DLD1 (cell line): ENCODE measurements around the gene TRAF2.
"Not testable (repeated sequence)": the region's sequence is repeated elsewhere in the genome, so short reads cannot be mapped to it uniquely, and the experiment has no call there.

Experiments used
- in situ Hi-C: cut with HindIII; loops from 2 replicates; pipeline ENCODE4 v1.10.0; 2017; ENCODE audit warnings: low sequenced_read_pairs

TRAF2 gene, protein sequence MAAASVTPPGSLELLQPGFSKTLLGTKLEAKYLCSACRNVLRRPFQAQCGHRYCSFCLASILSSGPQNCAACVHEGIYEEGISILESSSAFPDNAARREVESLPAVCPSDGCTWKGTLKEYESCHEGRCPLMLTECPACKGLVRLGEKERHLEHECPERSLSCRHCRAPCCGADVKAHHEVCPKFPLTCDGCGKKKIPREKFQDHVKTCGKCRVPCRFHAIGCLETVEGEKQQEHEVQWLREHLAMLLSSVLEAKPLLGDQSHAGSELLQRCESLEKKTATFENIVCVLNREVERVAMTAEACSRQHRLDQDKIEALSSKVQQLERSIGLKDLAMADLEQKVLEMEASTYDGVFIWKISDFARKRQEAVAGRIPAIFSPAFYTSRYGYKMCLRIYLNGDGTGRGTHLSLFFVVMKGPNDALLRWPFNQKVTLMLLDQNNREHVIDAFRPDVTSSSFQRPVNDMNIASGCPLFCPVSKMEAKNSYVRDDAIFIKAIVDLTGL

DNA sequence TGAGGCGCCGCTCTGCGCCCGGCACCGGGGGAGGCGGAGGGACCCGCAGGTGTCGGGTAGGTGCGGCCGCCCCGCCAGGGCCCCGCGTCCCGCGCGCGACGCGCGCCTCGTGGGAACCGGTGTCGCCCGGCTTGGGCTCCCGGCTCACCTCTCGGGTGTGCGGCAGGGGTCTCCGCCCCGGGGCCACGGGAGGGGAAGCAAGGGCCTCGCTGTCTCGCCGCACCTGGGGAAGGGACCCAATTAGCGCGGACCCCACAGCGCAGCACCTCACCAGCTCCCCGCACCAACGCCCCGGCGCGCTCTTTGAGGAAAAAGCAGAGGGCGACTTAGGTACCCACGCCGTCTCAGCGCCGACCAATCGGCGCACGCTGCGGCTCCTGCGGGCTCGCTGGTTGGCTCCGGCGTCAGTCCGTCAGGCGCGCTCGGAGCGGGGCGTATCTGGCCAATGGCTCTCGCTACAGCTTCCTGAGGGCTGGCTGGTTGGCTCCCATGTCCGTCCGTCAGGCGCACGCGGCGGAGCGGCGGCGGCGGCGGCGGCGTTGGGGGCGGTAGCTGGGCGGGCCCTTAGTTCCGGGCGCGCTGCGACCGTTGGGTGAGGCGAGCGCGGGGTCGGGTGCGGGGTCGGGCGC, at the start of gene TRAF2:
Gene TRAF2, plus strand, starts transcription at position 567 of the 629 bp plus-strand sequence. CDS start 12,225 bp downstream, outside the sequence.
- in situ Hi-C loops: loop anchor here (10.0 kb wide), 1 partner anchor 49 kb away; no protein-coding TSS in a partner anchor

DNA sequence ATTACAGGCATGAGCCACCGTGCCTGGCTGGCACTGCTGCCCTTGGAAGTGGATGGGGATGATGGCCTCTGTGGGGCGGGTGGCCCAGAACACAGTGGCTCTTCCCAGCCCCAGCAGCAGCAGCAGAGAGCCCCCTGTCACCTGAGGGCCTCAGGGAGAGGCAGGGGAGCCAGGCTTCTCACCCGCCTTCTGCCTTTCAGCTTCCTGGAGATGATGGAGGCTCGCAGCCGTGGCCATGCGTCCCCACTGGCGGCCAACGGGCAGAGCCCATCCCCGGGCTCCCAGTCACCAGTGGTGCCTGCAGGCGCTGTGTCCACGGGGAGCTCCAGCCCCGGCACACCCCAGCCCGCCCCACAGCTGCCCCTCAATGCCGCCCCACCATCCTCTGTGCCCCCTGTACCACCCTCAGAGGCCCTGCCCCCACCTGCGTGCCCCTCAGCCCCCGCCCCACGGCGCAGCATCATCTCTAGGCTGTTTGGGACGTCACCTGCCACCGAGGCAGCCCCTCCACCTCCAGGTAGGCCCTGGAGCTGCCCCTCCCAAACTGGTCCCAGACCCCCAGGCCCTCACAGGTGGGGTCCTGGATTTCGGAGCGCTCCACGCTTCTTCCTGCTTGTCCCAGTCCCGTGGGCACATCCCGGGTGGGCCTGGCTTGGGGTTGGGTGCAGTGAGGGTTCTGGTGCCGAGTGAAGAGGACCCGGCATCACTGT, 49.0 kb upstream of the TRAF2 start:
- in situ Hi-C loops: no loop called here

DNA sequence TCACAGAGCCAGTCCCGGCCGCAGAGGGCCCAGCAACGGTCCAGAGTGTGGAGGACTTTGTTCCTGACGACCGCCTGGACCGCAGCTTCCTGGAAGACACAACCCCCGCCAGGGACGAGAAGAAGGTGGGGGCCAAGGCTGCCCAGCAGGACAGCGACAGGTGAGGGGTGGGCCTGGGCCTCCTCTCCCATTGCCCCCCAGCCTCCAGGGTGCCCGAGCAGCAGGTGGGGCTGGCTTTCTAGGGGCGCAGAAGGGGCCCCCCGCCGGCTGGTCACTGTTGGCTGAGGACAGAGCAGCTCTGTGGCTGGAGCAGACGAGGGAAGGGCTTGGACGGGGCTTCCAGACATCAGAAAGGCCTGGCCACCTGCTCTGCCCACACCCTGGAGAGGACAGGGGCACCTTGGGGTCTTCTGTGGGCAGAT, 48.4 kb upstream of the TRAF2 start:
- in situ Hi-C loops: not testable (repeated sequence)

DNA sequence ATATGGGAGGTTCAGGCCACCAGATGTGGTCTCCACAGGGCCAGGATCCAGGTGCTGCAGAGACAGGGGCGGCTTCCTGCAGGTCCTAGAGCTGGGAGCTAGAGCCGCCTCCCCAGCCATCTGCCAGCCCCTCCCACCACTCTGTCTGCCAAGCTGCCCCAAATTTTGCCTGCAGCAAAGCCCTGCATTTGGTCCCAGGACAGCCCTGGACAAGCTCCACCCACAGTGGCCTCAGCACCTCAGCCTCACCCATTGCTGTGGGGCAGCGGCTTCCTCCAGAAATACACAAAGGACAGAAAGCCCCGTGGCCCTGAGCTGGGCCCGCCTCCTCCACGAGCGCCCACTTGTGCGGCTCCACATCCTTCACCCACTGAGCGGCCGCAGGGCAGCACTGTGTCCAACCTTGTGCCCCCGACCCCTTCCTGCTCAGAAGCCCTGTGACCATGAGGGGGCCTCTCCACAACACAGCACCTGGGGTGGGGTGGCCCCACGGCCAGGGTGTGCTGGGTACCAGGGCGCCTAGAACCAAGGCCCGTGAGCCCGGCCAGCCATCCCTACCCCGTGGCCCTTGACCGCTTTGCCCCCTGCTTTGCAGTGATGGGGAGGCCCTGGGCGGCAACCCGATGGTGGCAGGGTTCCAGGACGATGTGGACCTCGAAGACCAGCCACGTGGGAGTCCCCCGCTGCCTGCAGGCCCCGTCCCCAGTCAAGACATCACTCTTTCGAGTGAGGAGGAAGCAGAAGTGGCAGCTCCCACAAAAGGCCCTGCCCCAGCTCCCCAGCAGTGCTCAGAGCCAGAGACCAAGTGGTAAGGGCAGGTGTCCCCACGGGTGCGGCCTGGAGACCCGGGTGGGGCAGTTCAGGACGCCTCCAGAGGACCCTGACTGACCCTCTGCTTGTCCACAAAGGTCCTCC, 47.7 kb upstream of the TRAF2 start:
- in situ Hi-C loops: no loop called here

DNA sequence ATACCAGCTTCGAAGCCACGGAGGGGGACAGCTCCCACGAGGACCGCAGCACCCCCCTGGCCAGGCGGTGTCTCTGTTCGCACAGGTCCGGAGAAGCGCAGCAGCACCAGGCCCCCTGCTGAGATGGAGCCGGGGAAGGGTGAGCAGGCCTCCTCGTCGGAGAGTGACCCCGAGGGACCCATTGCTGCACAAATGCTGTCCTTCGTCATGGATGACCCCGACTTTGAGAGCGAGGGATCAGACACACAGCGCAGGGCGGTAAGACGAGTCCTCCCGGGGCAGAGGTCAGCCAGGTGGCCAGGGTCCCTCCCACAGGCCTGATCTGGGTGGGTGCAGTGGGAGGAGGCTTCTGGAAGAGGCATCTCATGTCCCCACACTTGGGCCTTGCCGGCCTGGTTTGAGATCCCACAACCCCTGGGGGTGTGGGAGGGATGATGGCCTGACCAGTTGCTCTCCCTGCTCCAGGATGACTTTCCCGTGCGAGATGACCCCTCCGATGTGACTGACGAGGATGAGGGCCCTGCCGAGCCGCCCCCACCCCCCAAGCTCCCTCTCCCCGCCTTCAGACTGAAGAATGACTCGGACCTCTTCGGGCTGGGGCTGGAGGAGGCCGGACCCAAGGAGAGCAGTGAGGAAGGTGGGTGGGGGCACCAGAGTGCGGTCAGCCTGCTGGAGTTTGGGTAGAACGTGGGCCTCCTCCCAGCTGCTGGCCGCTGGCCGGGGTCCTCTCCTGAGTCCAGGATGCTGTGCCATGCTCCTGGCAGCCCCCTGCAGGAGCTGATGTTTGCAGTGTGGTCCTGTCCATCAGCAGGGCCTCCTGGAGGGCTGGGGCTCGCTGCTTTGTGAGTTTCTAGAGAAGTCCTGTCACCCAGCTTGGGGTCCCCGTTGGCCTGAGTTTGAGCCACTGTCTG, 46.8 kb upstream of the TRAF2 start:
- in situ Hi-C loops: no loop called here

DNA sequence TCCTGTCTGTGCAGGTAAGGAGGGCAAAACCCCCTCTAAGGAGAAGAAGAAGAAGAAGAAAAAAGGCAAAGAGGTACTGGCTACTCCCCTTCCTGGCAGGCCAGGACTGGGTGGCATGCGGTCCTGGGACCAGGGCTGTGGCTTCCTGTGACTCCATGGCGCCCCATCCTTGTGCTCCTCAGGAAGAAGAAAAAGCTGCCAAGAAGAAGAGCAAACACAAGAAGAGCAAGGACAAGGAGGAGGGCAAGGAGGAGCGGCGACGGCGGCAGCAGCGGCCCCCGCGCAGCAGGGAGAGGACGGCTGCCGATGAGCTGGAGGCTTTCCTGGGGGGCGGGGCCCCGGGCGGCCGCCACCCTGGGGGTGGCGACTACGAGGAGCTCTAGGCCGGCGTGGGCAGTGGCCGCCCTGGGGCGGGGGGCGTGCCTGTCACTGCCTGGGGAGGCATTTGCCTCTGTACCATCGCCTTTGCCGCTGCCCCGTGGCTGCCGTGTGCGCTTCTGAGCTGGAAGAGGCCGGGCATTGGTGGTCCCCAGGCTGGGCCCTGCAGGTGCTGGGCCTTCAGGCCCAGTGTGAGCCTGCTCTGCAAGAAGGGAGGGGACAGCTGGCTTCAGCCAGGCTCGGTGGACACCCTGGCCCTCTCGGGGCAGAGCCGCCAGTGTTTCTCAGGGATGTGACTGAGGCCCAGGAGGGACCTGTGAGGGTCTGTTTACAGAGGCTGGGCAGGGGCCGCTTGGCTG, 46.0 kb upstream of the TRAF2 start:
- in situ Hi-C loops: no loop called here

DNA sequence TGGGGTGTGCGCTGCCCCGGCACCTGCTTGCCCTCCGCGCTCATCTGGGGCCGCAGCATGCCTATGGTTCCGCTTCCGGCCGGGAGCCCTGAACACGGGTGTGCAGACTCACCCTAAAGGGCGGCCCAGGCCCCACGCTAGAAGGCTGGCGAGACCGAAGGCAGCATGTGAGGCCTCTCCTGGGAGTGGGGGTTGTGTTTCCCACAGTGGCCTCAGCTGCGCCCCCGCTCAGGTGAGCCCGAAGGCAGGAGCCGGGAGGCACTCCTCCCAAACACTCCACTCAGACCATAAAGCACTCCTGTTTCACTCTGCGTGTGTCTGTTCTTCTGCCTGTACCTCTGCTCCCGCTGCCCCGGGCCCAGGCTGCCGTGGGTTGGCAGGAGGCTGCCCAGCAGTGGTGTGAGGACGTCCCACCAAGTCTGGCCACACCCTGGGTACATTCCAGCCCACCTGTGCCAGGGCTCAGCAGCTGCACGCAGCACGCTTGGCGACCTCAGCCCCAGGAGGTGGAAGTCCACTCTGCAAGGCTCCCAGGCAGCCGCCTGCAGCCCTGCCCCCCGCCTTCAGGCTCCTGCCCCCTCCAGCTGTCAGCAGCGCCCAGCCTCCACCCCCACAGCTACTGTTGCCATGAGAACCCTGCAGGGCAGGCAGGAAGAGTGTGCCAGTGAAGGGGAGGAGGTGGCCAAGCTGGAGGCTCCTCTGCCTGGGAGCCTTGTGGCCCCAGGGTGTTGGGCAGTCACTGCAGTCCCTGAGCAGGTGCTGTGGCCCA, 45.3 kb upstream of the TRAF2 start:
- in situ Hi-C loops: no loop called here

DNA sequence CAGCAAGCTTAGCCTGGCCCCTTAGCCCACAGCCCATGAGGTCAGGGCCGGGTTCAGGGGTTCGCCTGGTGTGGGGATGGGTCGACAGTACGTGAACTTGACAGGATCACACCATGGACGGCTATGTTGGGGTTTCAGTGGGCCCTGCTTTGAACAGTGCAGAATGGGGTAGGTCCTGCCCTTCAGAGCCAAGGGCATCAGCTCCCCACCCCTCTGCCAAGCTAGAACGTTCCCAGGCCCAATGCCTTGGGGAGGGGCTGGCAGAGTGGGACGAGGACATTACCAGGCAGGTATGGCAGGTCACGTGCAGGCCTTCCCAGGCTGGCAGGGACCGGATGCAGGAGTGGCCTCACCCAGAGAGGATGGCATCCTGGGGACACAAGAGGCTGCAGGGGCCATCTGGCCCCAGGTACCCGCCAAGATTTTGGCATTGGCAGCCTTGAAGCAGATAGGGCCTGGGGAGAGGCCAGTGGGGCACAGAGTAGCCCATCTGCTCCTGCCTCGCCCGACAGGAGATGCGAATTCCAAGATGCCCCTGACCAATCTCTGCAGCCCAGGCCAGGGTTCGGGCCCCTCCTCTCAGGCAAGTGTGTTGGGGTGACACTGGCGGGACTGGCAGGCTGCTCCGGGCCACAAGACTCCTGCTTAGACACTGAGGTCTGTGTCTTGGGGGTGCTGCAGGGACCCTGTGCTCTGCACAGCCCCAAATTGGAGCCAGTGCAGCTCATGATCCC, 44.5 kb upstream of the TRAF2 start:
- in situ Hi-C loops: not testable (repeated sequence)

DNA sequence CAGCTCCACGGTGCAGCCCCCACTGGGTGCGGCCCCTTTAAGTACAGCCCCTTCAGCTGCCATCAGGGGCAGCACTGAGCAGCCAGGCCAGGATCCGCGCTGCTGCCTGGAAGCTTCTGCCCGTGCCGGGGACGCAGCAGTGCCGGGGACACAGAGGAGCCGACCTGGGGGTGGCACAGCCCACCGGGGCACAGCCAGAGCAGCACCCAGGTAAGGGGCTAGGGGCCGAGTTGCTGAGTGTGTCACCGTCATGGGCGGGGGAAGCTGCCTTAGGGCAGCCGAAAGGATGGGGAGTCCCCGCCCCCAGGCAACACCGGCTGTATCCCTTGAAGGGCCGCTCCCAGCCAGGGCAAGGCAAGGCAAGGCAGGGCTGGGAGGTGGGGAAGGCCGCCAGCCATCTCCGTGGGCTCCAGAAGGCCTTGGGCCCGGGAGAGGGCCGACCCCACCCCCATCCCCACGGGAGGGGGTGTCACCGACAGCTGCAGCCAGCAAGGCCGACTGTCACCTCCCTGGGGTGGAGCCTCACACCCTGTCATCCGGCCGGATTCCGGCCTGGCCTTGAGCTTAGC, 43.9 kb upstream of the TRAF2 start, which contains the start of gene AJM1:
Gene AJM1, plus strand, starts transcription at position 99 of the 569 bp plus-strand sequence. CDS start 1,937 bp downstream, outside the sequence.
- in situ Hi-C loops: not testable (repeated sequence)

DNA sequence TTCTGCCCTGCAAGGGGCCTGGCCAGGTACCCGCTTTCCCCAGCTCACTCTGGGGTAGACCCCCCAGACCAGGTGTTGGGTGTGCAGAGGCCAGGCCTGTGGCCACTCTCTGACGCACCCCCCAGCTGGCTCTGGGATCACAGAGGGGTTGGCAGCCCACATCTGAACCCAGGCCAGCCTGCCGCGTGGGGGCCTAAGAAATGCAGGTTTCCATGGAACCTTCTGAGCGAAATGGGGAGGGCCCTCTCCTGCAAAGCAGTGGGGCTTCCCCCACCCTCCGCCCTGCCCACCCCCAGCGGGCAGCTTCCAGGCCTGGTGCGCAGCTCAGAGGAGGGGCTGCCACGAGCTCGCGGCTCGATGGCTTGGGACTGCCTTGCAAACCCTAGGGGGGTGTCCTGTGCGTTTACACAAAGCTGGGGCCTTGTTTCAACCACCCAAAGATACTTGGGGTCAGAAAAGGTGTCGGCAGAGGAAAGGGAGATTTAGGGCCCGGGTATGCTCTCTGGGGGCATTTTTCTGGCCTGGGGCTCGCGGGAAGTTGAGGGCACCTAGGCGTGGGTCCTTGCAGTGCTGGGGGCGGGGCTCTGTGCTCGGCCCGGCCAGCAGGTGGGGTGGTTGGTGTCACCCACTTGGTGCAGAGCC, 43.0 kb upstream of the TRAF2 start:
- in situ Hi-C loops: not testable (repeated sequence)

DNA sequence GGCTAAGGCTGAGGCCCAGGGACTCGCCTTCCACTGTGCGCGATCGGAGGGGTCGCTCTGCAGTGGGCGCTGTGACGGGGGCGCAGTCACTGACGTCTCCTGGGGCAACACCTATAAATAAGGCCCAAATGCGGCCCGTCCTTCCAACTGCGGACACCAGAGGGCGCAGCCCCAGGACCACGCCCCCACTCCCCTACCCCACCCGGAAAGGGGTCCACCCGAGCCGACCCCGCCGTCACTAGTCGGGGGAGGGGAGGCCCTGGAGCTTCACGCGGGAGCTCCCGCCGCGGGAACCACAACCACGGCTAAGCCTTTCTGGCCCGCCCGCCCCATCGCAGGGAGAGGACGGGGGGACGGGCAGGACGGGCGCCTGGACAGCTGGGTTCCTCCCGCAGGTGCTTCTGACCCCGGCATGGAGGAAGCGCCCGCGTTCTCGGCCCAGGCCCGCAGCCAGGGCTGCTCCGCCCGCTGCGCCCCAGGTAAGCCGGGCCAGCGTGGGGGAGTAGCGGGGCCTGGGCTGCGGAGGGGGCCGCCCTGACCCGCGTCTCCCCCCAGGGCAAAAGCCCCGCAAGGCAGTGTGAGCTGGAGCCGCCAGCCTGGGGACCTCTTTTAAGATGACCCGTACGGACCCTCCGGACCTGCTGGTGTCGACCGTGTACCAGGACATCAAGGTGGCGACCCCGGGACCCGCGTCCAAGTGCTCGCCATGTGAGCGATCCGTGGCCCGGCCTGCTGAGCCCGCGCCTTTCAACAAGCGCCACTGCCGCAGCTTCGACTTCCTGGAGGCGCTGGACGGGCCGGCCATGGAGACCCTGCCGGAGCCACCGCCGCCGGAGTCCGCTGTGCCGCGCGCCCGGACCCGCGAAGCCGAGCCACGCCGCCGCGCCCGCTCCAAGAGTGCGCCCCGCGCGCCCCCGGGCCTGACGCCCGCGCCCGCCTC, 42.2 kb upstream of the TRAF2 start:
- in situ Hi-C loops: not testable (repeated sequence)

DNA sequence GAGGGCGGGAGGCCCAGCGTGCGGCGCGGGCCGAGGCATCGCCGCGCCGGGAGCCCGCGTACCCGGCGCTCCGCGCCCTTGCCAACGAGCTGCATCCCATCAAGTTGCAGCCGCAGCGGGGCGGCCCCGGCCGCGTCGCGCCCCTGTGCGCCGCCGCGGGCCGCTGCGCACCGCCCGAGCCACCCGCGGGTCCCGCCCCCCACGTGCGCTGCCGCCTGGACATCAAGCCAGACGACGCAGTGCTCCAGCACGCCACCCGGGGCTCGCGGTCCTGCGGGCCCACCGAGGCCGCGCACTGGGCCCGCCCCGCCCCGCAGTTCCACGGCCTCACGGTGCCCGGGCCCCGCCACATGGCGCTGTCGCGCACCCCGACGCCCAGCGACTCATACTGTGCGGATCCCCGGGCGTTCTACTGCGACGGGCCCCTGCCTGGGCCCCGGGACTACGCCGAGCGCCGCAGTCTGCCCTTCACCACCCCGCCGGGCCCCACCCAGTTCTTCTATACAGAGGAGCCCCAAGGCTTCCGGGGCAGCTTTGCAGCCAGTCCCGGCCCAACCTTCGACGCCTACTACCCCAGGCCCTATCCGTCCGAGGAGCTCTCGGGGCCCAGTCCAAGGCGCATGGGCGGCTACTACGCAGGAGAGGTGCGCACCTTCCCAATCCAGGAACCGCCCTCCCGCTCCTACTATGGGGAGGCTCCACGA, 41.4 kb upstream of the TRAF2 start:
- in situ Hi-C loops: no loop called here

DNA sequence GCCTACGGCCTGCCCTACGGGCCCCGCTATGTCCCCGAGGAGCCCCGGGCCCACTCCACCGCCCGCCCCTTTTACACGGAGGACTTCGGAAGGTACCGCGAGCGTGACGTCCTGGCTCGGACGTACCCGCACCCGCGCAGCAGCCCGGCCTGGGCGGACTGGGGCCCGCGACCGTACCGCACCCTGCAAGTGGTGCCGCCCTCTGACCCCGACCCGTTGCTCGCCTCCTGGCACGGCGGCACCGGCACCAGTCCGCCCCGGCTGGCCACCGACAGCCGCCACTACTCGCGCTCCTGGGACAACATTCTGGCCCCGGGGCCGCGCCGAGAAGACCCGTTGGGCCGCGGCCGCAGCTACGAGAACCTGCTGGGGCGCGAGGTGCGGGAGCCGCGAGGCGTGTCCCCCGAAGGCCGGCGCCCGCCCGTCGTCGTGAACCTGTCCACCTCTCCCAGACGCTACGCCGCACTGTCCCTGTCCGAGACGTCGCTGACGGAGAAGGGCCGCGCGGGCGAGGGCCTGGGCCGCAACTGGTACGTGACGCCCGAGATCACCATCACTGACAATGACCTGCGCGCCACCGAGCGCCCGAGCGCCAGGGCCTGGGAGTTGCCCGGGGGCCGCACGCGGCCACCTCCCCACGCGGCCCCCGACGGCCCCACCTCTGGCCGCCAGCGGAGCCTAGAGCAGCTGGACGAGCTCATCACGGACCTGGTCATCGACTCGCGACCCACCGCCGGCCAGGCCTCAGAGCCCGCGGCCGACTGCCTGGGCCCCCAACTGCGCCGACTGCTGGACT, 40.7 kb upstream of the TRAF2 start:
- in situ Hi-C loops: no loop called here
